AG09309 (cell line): ENCODE results near the gene OR4D2.

Experiments used
- DNase-seq: peaks from one replicate; pipeline ENCODE4 v3.0.0-alpha.2; 2010; ENCODE audit warnings: low read depth
- H3K4me3 ChIP-seq: 2 replicates; pipeline ENCODE4 v1.5.1; 2011; ENCODE audit warnings: mild to moderate bottlenecking, low read depth, low read length, moderate library complexity; ENCODE audit not compliant: control insufficient read depth
- TF ChIP-seq, protein P1 (sequence below): IDR thresholded peaks from 2 replicates; pipeline ENCODE4 v1.5.1; 2011; ENCODE audit warnings: mild to moderate bottlenecking, low read depth, low read length, inconsistent platforms; ENCODE audit not compliant: insufficient read depth, control insufficient read depth; ENCODE audit errors: missing control alignments

OR4D2 gene

DNA sequence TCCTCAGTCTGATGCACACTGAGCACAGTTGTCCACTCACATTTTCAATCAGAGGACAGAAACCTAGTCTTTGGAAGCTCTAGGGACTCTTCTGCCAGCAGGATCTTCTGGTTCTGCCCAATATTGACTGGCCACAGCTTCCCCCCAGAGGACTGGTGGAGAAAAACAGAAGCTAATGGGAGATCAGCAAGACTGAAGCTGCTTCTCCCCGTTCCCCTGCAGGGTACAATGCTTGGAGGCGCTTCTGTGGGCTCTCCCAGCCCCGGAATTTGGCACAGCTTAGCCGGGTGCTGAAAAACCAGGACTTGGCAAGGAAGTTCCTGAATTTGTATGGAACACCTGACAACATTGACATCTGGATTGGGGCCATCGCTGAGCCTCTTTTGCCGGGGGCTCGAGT lies 36.1 kb downstream of the OR4D2 start:
- DNase-seq: no peak
- TF ChIP-seq, protein P1, sequence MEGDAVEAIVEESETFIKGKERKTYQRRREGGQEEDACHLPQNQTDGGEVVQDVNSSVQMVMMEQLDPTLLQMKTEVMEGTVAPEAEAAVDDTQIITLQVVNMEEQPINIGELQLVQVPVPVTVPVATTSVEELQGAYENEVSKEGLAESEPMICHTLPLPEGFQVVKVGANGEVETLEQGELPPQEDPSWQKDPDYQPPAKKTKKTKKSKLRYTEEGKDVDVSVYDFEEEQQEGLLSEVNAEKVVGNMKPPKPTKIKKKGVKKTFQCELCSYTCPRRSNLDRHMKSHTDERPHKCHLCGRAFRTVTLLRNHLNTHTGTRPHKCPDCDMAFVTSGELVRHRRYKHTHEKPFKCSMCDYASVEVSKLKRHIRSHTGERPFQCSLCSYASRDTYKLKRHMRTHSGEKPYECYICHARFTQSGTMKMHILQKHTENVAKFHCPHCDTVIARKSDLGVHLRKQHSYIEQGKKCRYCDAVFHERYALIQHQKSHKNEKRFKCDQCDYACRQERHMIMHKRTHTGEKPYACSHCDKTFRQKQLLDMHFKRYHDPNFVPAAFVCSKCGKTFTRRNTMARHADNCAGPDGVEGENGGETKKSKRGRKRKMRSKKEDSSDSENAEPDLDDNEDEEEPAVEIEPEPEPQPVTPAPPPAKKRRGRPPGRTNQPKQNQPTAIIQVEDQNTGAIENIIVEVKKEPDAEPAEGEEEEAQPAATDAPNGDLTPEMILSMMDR: no peak
- H3K4me3 ChIP-seq: no peak overlapping the region

DNA sequence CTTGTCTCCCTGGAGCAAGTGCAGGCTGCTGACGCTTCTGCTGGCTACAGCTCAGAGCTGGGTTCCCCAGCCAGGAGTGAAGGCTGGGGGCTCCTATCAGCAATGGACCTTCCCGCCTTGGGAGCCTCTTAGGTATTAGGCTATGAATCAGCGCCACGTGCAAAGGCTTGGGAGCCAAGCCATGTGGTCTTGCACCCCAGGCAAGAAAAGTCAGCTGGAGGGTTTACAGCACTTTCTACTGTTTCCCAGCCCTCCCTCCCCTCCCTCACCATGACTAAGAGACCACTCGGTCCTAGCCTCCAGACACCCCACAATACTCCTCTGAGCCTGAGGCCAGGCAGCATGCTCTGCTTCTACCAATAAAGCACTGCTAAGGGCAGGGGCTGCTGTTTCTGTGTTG lies 38.0 kb downstream of the OR4D2 start:
- H3K4me3 ChIP-seq: no peak overlapping the region
- TF ChIP-seq, protein P1: no peak
- no peak for DNase-seq

DNA sequence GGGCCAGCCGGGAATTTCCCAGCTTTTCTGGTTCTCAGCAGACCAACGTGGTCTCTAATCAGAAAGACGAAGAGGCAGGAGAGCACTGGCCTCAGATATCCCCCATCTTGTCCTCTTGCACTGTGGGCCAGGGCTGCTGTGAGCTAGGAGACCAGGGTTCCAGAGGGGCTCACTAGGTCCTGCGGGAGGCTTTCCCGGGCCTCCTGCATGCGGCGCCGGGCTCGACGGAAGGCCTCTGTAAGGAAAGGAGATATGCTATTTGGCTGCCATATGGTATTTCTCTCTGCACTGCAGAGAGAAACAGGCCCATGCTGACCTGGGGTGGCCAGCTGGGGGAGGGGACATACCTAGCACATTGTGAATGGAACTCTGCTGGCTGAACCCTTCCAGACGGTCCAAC lies 39.2 kb downstream of the OR4D2 start:
- TF ChIP-seq, protein P1: no peak

GRCh38 chr17:58207451-58207850 lies 40.7 kb downstream of the OR4D2 start:
- TF ChIP-seq, protein P1: no peak
- no peak for DNase-seq
- H3K4me3 ChIP-seq: no peak overlapping the region

More for the DNA sequence above, 39.2 kb downstream of the OR4D2 start:
- DNase-seq: no peak
- no peak overlapping the region for H3K4me3 ChIP-seq

GRCh38 chr17:58208344-58208743 lies 41.6 kb downstream of the OR4D2 start:
- TF ChIP-seq, protein P1: no peak
- DNase-seq: no peak

DNA sequence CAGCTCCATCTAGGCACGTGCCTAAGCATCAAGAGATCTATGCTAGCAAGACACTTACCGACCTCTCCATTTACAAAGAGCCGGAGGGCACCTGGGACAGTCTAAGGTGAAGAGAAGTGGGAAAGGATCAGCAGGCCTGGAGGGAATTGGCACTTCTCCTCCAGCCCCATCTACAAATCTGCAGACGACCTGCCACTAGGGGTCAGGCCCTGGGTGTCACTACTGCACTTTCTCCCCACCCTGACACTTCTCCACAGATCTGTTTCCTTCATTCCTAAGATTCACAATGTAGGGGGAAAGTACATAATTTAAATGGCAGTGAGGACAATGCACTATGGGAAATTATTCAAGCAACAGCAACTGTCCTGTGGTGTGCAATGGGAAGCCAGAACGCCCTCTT lies 44.1 kb downstream of the OR4D2 start:
- no peak overlapping the region for H3K4me3 ChIP-seq
- DNase-seq: no peak
- TF ChIP-seq, protein P1: no peak

More at GRCh38 chr17:58208344-58208743, 41.6 kb downstream of the OR4D2 start:
- H3K4me3 ChIP-seq: no peak overlapping the region

DNA sequence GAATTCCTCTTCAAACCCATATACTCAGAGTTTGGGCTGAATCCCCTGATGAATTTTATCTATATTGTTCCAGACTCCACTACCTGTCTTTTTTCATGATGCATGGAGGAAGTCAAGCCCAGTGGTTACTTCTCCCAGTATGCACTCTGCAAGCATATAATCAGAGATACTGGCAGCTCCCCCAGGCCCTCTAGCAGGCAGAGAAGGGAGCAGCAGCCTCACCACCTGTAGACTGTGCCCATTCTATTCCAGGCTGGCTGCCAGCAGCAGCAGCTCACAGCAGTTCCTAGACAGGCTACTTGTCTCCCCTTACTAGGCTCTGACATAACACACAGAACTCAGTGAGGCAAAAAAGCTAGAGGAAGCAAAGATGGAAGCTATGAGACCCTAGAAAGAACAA lies 48.9 kb downstream of the OR4D2 start:
- TF ChIP-seq, protein P1: no peak
- no peak for DNase-seq
- no peak overlapping the region for H3K4me3 ChIP-seq
